ENCODE results near the gene SKIC8. TPM values are rescaled to one million over a fixed set of nuclear protein-coding genes. Genes with fewer than 3 reads are reported as not detected.

Gene SKIC8
- total and polyA plus RNA-seq, 2 donors from 2014 or later: 48.5 to 87.4 TPM

- Histone ChIP-seq H3K27me3 (ENCODE audit: control insufficient read depth, insufficient read depth, low read length) (no peaks in the 10 kb centered on the region), H3K4me1 (ENCODE audit: control insufficient read depth in 2 of 3, insufficient read depth in 2 of 3, low read depth in 1 of 3, low read length in 3 of 3) (peaks cover 0 to under 1% (median 0%) of the 10 kb centered on the region in 3 donors), H3K36me3 (ENCODE audit: control insufficient read depth in 2 of 3, insufficient read depth in 3 of 3, low read length in 3 of 3) (no peaks in the 10 kb centered on the region), H3K4me3 (ENCODE audit: low read length in 3 of 3) (no peak overlapping the region), H3K9me3 (ENCODE audit: control insufficient read depth in 2 of 3, insufficient read depth in 1 of 3, low read length in 3 of 3) (no peaks in the 10 kb centered on the region), H3K27ac (ENCODE audit: low read depth in 2 of 2, low read length in 2 of 2) (no peak overlapping the region), H3K9ac (ENCODE audit: low read length in 3 of 3) (no peak overlapping the region)
- DNase-seq: no peak
- no peak for FAIRE-seq
- intact Hi-C loops (cut with DNase I): no loop called here
- TF ChIP-seq CTCF (IDR thresholded peaks at IDR 0.05; ENCODE audit: borderline replicate concordance, extremely low read depth, insufficient read depth): no peak
Observed at GRCh38 chr15:78327466-78327865, 28.1 kb upstream of the SKIC8 start.

- FAIRE-seq: no peak
- H3K36me3 ChIP-seq (ENCODE audit: control insufficient read depth in 2 of 3, insufficient read depth in 3 of 3, low read length in 3 of 3): no peaks in the 10 kb centered on the region
- H3K9ac ChIP-seq (ENCODE audit: low read length in 3 of 3): no peak overlapping the region
- H3K9me3 ChIP-seq (ENCODE audit: control insufficient read depth in 2 of 3, insufficient read depth in 1 of 3, low read length in 3 of 3): no peaks in the 10 kb centered on the region
- H3K27me3 ChIP-seq (ENCODE audit: control insufficient read depth, insufficient read depth, low read length): no peaks in the 10 kb centered on the region
- intact Hi-C loops (cut with DNase I): no loop called here
- no peak for TF ChIP-seq CTCF (IDR thresholded peaks at IDR 0.05; ENCODE audit: borderline replicate concordance, extremely low read depth, insufficient read depth)
- peaks cover 0 to 3% (median 0%) of the 10 kb centered on the region in 3 donors for H3K4me1 ChIP-seq (ENCODE audit: control insufficient read depth in 2 of 3, insufficient read depth in 2 of 3, low read depth in 1 of 3, low read length in 3 of 3)
- peak in 2 of 5 donors; percentile 21 to 33 for DNase-seq
- H3K4me3 ChIP-seq (ENCODE audit: low read length in 3 of 3): no peak overlapping the region
- no peak overlapping the region for H3K27ac ChIP-seq (ENCODE audit: low read depth in 2 of 2, low read length in 2 of 2)
Observed at GRCh38 chr15:78325092-78325843, 25.9 kb upstream of the SKIC8 start.

GRCh38 chr15:78324144-78324543, 24.7 kb upstream of the SKIC8 start:
- Histone ChIP-seq H3K27ac (ENCODE audit: low read depth in 2 of 2, low read length in 2 of 2) (no peak overlapping the region), H3K9ac (ENCODE audit: low read length in 3 of 3) (no peak overlapping the region), H3K4me3 (ENCODE audit: low read length in 3 of 3) (no peak overlapping the region), H3K4me1 (ENCODE audit: control insufficient read depth in 2 of 3, insufficient read depth in 2 of 3, low read depth in 1 of 3, low read length in 3 of 3) (peaks cover 0 to 3% (median 0%) of the 10 kb centered on the region in 3 donors), H3K36me3 (ENCODE audit: control insufficient read depth in 2 of 3, insufficient read depth in 3 of 3, low read length in 3 of 3) (no peaks in the 10 kb centered on the region), H3K9me3 (ENCODE audit: control insufficient read depth in 2 of 3, insufficient read depth in 1 of 3, low read length in 3 of 3) (no peaks in the 10 kb centered on the region), H3K27me3 (ENCODE audit: control insufficient read depth, insufficient read depth, low read length) (no peaks in the 10 kb centered on the region)
- FAIRE-seq (no peak), DNase-seq (peak in 1 of 5 donors; percentile 20)
- no peak for TF ChIP-seq CTCF (IDR thresholded peaks at IDR 0.05; ENCODE audit: borderline replicate concordance, extremely low read depth, insufficient read depth)
- intact Hi-C loops (cut with DNase I): no loop called here
